Measurements from ENCODE around the gene RYR1.

- TF ChIP-seq POLR2A (IDR thresholded peaks at IDR 0.05) (no peak), POLR2AphosphoS5 (IDR thresholded peaks at IDR 0.05) (no peak), EP300 (IDR thresholded peaks at IDR 0.05; ENCODE audit: low read depth) (no peak)
- TF ChIP-seq, protein P1, sequence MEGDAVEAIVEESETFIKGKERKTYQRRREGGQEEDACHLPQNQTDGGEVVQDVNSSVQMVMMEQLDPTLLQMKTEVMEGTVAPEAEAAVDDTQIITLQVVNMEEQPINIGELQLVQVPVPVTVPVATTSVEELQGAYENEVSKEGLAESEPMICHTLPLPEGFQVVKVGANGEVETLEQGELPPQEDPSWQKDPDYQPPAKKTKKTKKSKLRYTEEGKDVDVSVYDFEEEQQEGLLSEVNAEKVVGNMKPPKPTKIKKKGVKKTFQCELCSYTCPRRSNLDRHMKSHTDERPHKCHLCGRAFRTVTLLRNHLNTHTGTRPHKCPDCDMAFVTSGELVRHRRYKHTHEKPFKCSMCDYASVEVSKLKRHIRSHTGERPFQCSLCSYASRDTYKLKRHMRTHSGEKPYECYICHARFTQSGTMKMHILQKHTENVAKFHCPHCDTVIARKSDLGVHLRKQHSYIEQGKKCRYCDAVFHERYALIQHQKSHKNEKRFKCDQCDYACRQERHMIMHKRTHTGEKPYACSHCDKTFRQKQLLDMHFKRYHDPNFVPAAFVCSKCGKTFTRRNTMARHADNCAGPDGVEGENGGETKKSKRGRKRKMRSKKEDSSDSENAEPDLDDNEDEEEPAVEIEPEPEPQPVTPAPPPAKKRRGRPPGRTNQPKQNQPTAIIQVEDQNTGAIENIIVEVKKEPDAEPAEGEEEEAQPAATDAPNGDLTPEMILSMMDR (IDR thresholded peaks at IDR 0.05) = no peak
Measured at GRCh38 chr19:38592940-38593339, 159.4 kb downstream of the RYR1 start.

Measured in transverse colon (tissue), 4 donors.